ENCODE results near the gene DNM3.

DNM3 gene

DNA sequence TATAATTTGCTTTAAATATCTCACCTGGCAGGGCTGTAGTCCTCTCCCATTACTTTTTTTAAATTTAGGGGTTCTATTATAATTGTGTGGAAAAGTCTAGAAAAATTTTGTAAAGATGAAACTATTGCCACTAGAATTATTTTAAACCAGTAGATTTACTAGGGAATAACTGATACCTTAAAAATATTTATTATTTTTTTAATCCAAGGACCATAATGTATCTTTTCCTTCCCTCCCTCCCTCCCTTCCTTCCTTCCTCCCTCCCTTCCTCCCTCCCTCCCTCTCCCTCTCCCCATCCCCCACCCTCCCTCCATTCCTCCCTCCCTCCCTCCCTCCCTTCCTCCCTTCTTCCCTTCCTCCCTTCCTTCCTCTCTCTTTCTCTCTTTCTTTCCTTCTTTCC, 90.5 kb downstream of the DNM3 start:
- no peak for DNase-seq

DNA sequence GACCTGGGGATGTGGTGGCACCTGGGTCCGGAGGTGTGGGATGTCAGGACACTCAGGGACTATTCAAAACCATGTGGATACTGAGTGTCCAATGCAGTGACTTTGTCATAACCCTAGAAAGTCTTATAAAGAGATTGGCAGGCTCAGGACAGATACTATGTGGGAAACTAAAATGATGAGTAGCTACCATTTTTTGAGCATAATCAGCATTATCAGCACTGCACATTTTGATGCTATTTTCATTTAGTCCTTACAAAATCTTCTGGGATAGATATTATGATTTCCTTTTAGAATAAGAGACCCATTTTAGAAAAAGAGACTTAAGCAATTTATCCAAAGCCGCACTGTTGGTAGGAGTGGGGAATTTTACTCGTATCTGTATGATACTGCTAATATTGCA, 93.4 kb downstream of the DNM3 start:
- DNase-seq: no peak

DNA sequence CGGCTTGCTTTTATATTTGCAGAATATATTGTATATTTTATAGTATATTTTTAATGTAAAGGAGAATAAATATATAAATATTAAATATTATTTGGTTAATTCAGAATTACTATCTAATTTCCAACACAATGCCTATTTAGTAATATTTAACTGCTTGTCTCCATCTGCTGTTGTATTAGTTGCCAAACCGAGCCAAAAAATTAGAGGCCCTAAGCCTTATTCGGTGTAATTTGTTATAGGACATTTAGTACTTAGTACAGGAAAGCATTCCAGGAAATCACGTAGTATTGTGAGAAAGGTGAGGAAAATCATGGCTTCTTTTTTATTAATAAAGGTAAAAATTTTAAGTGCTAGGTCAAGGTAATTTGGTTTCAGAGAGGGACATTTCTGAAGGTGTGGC, 93.8 kb downstream of the DNM3 start:
- no peak for DNase-seq

GRCh38 chr1:171935664-171936063, 94.4 kb downstream of the DNM3 start:
- no peak for DNase-seq

GRCh38 chr1:171937938-171938337, 96.6 kb downstream of the DNM3 start:
- no peak for DNase-seq

DNA sequence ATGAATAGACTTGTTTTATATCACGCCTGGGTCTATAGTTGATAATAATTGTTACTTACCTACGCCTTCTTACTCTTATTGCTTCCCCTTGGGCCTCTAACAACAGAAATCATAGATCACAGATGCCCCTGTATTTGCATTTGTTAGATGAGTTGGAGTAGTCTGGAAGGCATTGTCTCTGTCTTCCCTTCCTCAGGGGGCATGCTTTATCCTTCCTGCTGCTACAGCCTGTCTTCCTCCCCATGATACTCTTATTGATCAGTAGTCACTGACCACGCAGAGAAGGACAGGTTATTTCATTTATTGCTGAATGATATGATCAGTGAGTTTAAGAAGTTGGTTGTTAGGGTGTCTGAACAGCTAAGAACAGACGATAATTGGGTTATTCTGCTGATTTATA, 98.4 kb downstream of the DNM3 start:
- no peak for DNase-seq

DNA sequence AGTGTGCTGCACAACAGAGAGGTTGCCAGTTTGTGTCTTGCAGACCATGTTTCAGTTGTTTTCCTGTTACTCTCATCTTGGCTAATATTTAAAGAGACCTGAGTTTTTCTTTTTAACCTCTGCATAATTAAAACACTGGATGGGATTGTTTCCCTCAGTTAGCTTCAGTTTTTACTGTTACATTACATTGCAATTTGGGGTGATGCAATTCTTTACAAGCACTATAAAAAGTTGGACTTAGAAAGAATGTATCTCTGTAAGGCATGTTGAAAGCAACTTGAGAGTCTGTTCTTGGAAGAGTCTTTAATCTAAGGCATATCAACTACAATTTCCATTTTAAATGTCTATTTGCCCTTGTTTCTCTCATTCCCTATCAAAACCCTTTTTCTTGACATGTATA, 99.1 kb downstream of the DNM3 start:
- DNase-seq: no peak

DNA sequence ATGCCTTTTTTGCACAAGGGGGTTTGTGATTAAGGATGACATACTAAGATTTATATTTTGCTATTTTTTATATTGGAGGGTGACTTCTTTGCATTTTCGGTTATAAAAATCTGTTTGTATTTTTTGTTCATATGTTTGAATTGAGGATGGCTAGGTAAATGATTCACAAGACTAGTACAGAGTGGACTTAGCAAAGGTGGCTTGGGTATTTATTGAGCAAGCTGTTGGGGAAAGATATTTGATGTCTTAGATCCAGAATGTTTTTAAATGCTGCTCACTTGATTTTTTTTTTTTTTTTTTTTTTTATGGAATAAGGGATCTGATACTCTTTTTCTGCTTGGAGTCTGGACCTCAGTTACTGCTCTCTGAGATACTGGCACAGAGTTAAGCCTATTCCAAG, 100.6 kb downstream of the DNM3 start:
- DNase-seq: no peak

GRCh38 chr1:171943973-171944561, 102.8 kb downstream of the DNM3 start:
- no peak for DNase-seq

GRCh38 chr1:171948511-171948910, 107.2 kb downstream of the DNM3 start:
- DNase-seq: no peak

- DNase-seq: no peak
Measured at GRCh38 chr1:171949316-171949715, 108.0 kb downstream of the DNM3 start.

DNA sequence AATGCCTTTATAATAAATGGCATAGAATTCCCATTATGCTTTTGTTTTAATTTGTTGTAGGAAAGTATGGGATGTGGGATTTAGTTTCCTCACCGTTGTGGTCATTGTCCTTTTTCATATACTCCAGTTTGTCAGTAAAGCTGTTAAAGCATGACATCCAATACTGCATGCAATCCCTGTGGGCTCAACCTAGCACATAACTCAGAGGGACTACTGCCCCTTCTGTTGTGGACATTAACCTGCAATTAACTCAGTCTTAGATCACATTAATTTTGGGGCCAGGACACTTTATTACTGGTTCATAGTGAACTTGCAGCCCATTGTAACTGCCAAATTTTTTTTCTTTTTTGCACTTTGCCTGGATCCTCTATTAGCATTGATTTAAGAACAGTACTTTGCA, 112.5 kb downstream of the DNM3 start:
- no peak for DNase-seq

DNA sequence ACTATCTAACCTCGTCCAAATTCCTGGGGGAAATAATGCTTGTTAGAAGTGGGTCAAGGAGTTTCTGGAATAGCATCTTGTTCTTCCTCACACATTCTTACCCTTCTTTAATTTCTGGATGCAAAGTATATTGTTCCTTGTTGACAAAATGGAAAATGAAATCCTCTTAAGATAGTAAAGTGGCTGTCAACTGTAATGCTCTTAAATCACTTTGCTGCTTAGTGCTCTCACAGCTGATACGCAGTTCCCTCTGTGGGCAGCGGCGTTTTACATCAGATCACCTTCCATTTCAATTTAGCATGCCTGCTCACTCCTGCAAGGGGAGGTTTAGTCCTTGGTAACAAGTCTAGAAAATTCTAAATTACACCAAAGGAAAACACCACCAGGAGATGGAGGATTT, 113.1 kb downstream of the DNM3 start:
- no peak for DNase-seq

GRCh38 chr1:171961861-171962260, 120.6 kb downstream of the DNM3 start:
- DNase-seq: no peak

DNA sequence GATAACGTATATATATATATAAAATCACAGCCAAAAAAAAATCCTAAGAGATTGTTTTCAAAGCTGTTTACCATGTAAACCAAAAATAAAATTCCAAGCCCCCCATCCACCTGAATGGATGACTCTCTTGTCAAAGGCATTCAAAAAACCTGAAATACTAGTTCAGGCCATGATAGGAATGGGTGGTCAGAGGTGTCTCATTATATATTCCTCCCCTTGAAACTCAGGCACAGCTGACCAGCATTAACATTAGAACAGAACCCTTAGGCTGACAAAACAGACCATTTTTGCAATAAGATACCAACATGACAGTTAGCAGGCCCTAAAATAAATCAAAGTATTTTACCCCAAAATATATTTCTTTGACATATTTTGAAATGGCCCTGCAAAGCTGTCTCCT, 122.5 kb downstream of the DNM3 start:
- no peak for DNase-seq

- DNase-seq: no peak
Measured at GRCh38 chr1:171965777-171966176, 124.5 kb downstream of the DNM3 start.

DNA sequence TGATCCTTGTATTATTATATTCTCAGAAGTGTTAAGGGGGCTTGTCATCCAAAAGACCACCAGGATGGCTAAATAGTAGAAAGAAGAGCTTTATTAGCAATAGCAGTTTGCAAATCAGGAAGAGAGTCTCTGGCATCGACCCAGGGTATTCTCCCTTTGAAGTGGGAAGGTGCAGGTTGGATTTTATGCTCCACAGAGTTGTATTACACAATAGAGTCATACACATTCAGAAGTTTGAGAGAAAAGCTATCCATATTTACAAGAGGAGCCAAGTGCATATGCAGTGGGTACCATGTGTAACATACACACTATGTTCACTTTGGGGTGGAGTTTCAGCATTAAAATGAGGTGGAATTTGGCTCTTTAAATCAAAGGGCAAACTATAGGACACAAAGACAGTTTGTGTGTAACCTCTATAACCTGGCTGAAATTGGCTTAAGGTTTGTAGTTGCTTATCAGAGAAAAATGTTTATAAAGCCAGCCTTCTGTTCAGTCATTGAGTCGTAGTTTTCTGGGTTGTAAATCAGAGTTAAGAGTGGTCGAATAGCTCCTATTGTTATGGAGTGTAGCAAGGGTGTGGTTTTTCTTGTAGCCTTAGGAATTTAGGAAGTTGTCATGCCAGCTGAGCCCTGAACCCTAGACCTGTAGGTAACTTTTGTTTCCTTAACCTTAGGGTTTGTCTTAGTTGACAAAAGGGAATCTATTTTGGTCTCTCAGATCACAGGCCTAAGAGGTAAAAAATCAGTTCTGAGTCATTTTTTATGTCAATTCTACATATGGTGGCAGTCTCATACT, 125.3 kb downstream of the DNM3 start:
- DNase-seq: no peak

DNA sequence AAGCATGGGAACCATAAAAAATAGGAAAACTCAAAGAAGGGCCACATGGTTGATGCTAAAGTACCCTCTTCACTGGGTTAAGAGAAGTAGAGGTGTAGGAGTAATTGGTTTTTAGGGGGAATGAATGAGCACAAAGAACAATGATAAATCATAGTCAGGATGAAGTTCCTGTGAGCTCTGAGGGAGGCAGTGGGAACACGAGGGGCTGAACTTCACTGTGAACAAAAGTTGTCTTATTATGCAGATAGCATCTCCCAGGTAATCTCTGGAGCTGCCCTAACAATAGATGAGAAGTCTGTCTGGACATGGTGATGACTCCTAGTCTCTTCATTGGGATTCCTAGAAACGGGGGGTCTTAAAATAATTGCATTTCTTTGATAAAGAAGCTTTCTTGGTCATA, 127.9 kb downstream of the DNM3 start:
- no peak for DNase-seq

GRCh38 chr1:171969813-171970212, 128.5 kb downstream of the DNM3 start:
- DNase-seq: no peak

- DNase-seq: no peak
Measured at GRCh38 chr1:171972846-171973245, 131.5 kb downstream of the DNM3 start.

- DNase-seq: no peak
Measured at GRCh38 chr1:171973421-171973820, 132.1 kb downstream of the DNM3 start.

DNA sequence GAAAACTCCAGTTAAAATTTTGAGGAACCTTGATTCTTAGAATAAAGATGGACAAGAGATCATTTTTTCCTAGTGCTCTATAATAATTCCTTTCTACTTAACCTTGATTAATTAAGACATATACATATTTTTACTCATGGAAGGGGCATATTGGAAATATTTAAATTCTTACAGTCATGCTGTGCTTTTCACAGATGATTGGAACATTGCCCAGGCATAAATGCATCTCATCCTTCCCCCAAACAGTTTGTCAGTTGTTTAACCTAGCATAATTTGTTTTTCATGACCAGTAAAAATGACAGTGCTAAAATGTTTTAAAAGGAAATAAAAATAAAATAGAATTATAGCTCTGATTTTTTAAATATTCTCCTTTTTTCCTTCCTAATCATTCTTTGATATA, 140.0 kb downstream of the DNM3 start:
- no peak for DNase-seq

DNA sequence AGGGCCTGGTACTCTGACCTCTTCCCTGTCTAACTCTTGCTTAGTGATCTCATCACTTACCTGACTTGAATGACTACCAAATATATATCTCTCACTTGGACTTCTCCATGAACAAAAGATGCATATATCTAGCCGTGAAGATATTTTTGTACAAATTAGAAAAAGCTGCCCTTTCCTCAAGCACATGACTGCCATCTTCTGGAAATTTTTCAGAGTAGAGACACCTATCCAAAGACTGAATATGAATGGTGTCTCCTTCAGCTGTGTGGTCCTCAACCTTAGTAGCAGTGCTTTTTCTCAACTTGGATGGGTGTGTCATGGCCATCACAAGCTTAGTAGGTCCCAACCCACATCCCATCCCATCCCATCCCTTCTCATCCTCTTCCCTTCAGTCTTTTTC, 142.3 kb downstream of the DNM3 start:
- DNase-seq: no peak

DNA sequence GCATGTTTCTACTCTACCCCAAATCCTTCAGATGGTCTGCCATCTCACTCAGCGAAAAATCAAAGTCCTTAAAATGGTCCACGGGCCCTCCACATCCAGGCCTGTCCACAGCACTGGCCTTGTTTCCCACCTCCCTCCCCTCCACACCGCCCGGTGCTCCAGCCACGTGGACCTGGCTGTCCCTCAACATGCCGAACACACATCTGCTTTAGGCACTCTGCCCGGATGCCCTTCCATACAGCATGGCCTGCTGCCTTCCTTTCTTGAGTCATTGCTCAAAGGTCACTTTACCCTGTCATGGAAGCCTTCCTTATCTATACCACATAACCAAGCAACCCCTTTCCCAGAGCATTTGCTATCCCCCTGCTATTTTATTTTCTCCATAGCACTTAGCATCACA, 143.0 kb downstream of the DNM3 start:
- DNase-seq: no peak

DNA sequence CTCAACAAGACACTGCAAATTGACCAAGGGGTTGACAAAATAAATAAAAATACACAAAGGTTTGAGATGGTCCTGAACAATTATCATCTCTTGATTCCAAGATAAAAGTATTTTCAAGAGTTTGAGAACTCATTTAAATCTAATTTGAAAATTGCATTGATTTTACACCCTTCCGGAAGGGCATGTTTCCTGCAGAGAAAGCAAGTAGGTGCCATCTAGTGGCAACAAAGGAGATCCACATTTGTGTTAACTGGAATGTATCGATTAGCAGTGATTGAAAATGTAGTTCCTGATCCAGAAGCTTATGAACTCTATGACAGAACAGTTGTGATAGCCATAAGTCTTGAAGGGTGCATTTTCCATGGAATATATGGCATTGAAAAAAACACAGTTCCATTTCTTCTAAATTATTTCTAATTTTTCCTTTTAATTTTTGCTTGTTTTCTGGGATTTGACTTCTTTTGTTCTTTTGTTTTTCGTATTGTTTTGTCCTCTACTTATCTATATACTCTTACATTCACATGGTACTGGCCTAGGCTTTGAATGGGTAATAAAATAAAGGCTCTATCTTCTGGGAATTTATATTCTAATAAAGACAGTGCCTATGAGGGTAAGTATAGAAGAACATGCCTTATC, 143.7 kb downstream of the DNM3 start:
- no peak for DNase-seq

Data from stimulated activated CD4-positive, alpha-beta T cell treated with anti-CD3 and anti-CD28 coated beads, Interleukin-1b, Interleukin-23, amount 100 ng/mL, for 48 hours (primary cell).